ENCODE data around the gene RERGL. TPM values are rescaled to one million over a fixed set of nuclear protein-coding genes. Genes with fewer than 3 reads are reported as not detected.

RERGL gene
- total RNA-seq, 1 donor from 2014 or later = 0.27 TPM

Other genes with a start within 250 kb of the RERGL start
- not detected in 3 replicates for gene PIK3C2G, start 171.3 kb upstream of the RERGL start, total RNA-seq

Measured in chondrocyte (in vitro differentiated cells).